C4-2B (cell line): Measurements from ENCODE around the gene ANKRD11.

Experiments used
- CTCF ChIP-seq: fragments of 450-650 bp; conservative IDR thresholded peaks from 2 replicates; pipeline ENCODE4 v1.5.1; 2017; ENCODE audit warnings: mild to moderate bottlenecking
- ZFX ChIP-seq: fragments of 450-650 bp; IDR thresholded peaks from 2 replicates; pipeline ENCODE4 v1.6.1; 2017

GRCh38 chr16:89381788-89382187 is 108.6 kb downstream of the ANKRD11 start:
- no peak for TF ChIP-seq CTCF
- no peak for TF ChIP-seq ZFX
